H9 (cell line): Measurements from ENCODE around the gene FLT1. TPM values are rescaled to one million over a fixed set of nuclear protein-coding genes. Genes with fewer than 3 reads are reported as not detected.
A peak's percentile ranks its signal among the peaks of the same experiment; 100 is the strongest.

Experiments used
- DNase-seq: peaks from one replicate; pipeline ENCODE4 v3.0.0-alpha.2; 2017
- H2AFZ ChIP-seq: one replicate; pipeline ENCODE4 v1.6.1; 2013; ENCODE audit warnings: mild to moderate bottlenecking, low read length, control low read depth, moderate library complexity
- H2AK5ac ChIP-seq: 2 replicates; pipeline ENCODE4 v1.6.1; 2013; ENCODE audit warnings: low read length, control low read depth, mixed read lengths; ENCODE audit not compliant: insufficient read length
- H2BK120ac ChIP-seq: one replicate; pipeline ENCODE4 v1.6.1; 2013; ENCODE audit warnings: low read depth, mild to moderate bottlenecking, low read length, control low read depth, inconsistent platforms; ENCODE audit not compliant: poor library complexity, severe bottlenecking
- H2BK12ac ChIP-seq: 2 replicates; pipeline ENCODE4 v1.6.1; 2013; ENCODE audit warnings: low read length, control low read depth, mixed read lengths, low read depth; ENCODE audit not compliant: insufficient read length
- H2BK15ac ChIP-seq: 2 replicates; pipeline ENCODE4 v1.6.1; 2013; ENCODE audit warnings: low read depth, low read length, control low read depth
- H2BK20ac ChIP-seq: one replicate; pipeline ENCODE4 v1.6.1; 2013; ENCODE audit warnings: low read depth, mild to moderate bottlenecking, low read length, control low read depth, inconsistent platforms; ENCODE audit not compliant: poor library complexity, severe bottlenecking
- H2BK5ac ChIP-seq: 2 replicates; pipeline ENCODE4 v1.6.1; 2013; ENCODE audit warnings: low read length, control low read depth, mixed read lengths; ENCODE audit not compliant: insufficient read length
- H3K14ac ChIP-seq: 2 replicates; pipeline ENCODE4 v1.6.1; 2013; ENCODE audit warnings: low read length, control low read depth; ENCODE audit not compliant: insufficient read depth
- H3K18ac ChIP-seq: 2 replicates; pipeline ENCODE4 v1.6.1; 2013; ENCODE audit warnings: low read depth, mild to moderate bottlenecking, mixed read lengths, low read length, control low read depth; ENCODE audit not compliant: insufficient read length
- H3K23ac ChIP-seq: 2 replicates; pipeline ENCODE4 v1.6.1; 2013; ENCODE audit warnings: low read length, control low read depth, mixed read lengths, low read depth; ENCODE audit not compliant: insufficient read length
- H3K23me2 ChIP-seq: 2 replicates; pipeline ENCODE4 v1.6.1; 2013; ENCODE audit warnings: low read depth, mild to moderate bottlenecking, mixed read lengths, low read length, control low read depth; ENCODE audit not compliant: insufficient read length, poor library complexity, severe bottlenecking
- H3K27ac ChIP-seq: 2 replicates; pipeline ENCODE4 v1.5.1; 2013; ENCODE audit warnings: low read length, control low read depth, mixed read lengths, low read depth; ENCODE audit not compliant: insufficient read length
- H3K27me3 ChIP-seq: 2 replicates; pipeline ENCODE4 v1.6.1; 2013; ENCODE audit warnings: low read length, control low read depth, inconsistent platforms; ENCODE audit not compliant: insufficient read depth
- H3K4ac ChIP-seq: 2 replicates; pipeline ENCODE4 v1.6.1; 2013; ENCODE audit warnings: low read depth, mild to moderate bottlenecking, control low read depth, inconsistent platforms, low read length, moderate library complexity
- H3K4me1 ChIP-seq: 2 replicates; pipeline ENCODE4 v1.6.1; 2013; ENCODE audit warnings: low read length, control low read depth, inconsistent platforms; ENCODE audit not compliant: insufficient read depth
- H3K4me2 ChIP-seq: 2 replicates; pipeline ENCODE4 v1.6.1; 2013; ENCODE audit warnings: low read length, control low read depth, mixed read lengths; ENCODE audit not compliant: insufficient read length, insufficient read depth
- H3K56ac ChIP-seq: 2 replicates; pipeline ENCODE4 v1.6.1; 2013; ENCODE audit warnings: low read depth, mild to moderate bottlenecking, mixed read lengths, low read length, control low read depth; ENCODE audit not compliant: insufficient read length
- H3K79me1 ChIP-seq: 2 replicates; pipeline ENCODE4 v1.6.1; 2013; ENCODE audit warnings: low read depth, mild to moderate bottlenecking, moderate library complexity, low read length, control low read depth, inconsistent platforms; ENCODE audit not compliant: insufficient read depth, poor library complexity, severe bottlenecking
- H3K79me2 ChIP-seq: 2 replicates; pipeline ENCODE4 v1.6.1; 2013; ENCODE audit warnings: low read length, control low read depth, inconsistent platforms; ENCODE audit not compliant: insufficient read depth
- H3K9ac ChIP-seq: 2 replicates; pipeline ENCODE4 v1.6.1; 2013; ENCODE audit warnings: low read length, control low read depth, mixed read lengths; ENCODE audit not compliant: insufficient read length; ENCODE audit errors: extremely low read depth
- H3K9me3 ChIP-seq: one replicate; pipeline ENCODE4 v1.6.1; 2013; ENCODE audit warnings: low read depth, low read length, inconsistent platforms; ENCODE audit not compliant: control insufficient read depth
- H3T11ph ChIP-seq: one replicate; pipeline ENCODE4 v1.6.1; 2013; ENCODE audit warnings: mild to moderate bottlenecking, low read length, control low read depth, inconsistent platforms
- H4K20me1 ChIP-seq: one replicate; pipeline ENCODE4 v1.6.1; 2013; ENCODE audit not compliant: control insufficient read depth, insufficient read length, insufficient read depth
- H4K5ac ChIP-seq: 2 replicates; pipeline ENCODE4 v1.6.1; 2013; ENCODE audit warnings: low read depth, mild to moderate bottlenecking, mixed read lengths, low read length, control low read depth; ENCODE audit not compliant: insufficient read length
- H4K8ac ChIP-seq: replicated peaks from 2 replicates; pipeline ENCODE4 v1.6.1; 2013; ENCODE audit warnings: low read length, control low read depth, mixed read lengths, low read depth; ENCODE audit not compliant: insufficient read length
- H4K91ac ChIP-seq: 2 replicates; pipeline ENCODE4 v1.6.1; 2013; ENCODE audit warnings: low read depth, mild to moderate bottlenecking, moderate library complexity, mixed read lengths, low read length, control low read depth; ENCODE audit not compliant: insufficient read length
- H3K27ac Mint-ChIP-seq, 3 experiments: 2 replicates in 2 of 3; 3 replicates in 1 of 3; pipeline ENCODE4 v1.8.0; 2020 to 2021; ENCODE audit warnings: mixed read lengths in 3 of 3, mild to moderate bottlenecking in 1 of 3, moderate library complexity in 1 of 3
- H3K27me3 Mint-ChIP-seq: 2 replicates; pipeline ENCODE4 v1.8.0; 2021; ENCODE audit warnings: low read depth, mild to moderate bottlenecking, moderate library complexity, mixed read lengths
- H3K36me3 Mint-ChIP-seq, 3 experiments: 2 replicates in 2 of 3; 3 replicates in 1 of 3; pipeline ENCODE4 v1.8.0; 2020 to 2021; ENCODE audit warnings: low read depth in 3 of 3, mixed read lengths in 3 of 3; ENCODE audit not compliant: insufficient read depth in 1 of 3
- H3K4me1 Mint-ChIP-seq, 2 experiments: 2 replicates each; pipeline ENCODE4 v1.8.0; 2020; ENCODE audit warnings: mixed read lengths in 2 of 2
- H3K4me3 Mint-ChIP-seq, 2 experiments: 2 replicates in 1 of 2; 3 replicates in 1 of 2; pipeline ENCODE4 v1.8.0; 2020 to 2021; ENCODE audit warnings: mild to moderate bottlenecking in 2 of 2, mixed read lengths in 2 of 2, moderate library complexity in 1 of 2
- H3K9me3 Mint-ChIP-seq, 2 experiments: 2 replicates in 1 of 2; 3 replicates in 1 of 2; pipeline ENCODE4 v1.8.0; 2020; ENCODE audit warnings: mild to moderate bottlenecking in 2 of 2, mixed read lengths in 2 of 2, moderate library complexity in 1 of 2
- WGBS: extraction: QIAGEN DNeasy Blood & Tissue Kit; methylation state at CpG from one replicate; pipeline ENCODE4 v1.1.7; 2013; ENCODE audit warnings: missing lambda C conversion rate, low lambda C conversion rate, mixed read lengths; ENCODE audit not compliant: insufficient read length; ENCODE audit errors: extremely low coverage; 5-methylcytosine and 5-hydroxymethylcytosine counted together
- total RNA-seq: library from RNA; stranded (reverse); gene quantifications from 2 replicates; pipeline ENCODE4 v1.2.1, GENCODE V29; 2021
- TF ChIP-seq, protein P1 (sequence below): fragments of 200-600 bp; sonication (generic); conservative IDR thresholded peaks from 3 replicates; pipeline ENCODE4 v1.8.0; 2021; ENCODE audit warnings: antibody characterized with exemption, mild to moderate bottlenecking

The FLT1 gene
- total RNA-seq, 1 experiment from 2014 or later, result 84.1 TPM

DNA sequence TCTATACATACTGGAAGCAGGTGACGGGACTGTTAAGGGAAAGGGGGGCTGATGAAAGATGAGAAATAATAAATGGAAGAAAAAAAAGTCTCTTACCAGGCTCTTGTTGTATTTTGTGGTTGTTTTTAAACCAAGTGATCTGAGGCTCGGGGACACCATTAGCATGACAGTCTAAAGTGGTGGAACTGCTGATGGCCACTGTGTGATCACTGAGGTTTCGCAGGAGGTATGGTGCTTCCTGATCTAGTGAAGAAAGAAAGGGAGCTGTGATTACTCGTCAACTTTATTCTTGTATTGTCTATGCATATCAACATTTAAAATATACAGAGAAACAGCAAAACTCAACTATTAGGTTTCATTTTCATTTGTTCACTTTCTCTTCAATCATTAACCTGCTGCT lies 110.1 kb downstream of the FLT1 start:
- H3K79me1 ChIP-seq, result no peaks in the 10 kb centered on the region
- H2BK15ac ChIP-seq, result no peak overlapping the region
- H2BK20ac ChIP-seq, result no peak overlapping the region
- no peak overlapping the region for H4K8ac ChIP-seq
- no peak overlapping the region for H2BK120ac ChIP-seq
- Mint-ChIP-seq H3K27ac (peak overlapping the region in 2 of 3 experiments; percentile 20 to 81; a peak in 5 of 7 replicates), H3K9me3 (no peaks in the 10 kb centered on the region), H3K27me3 (no peaks in the 10 kb centered on the region), H3K4me3 (no peak overlapping the region), H3K36me3 (peaks cover 20 to 54% (median 33%) of the 10 kb centered on the region in 3 experiments; a peak in 6 of 7 replicates), H3K4me1 (peaks cover 32 to 35% of the 10 kb centered on the region in 2 experiments)
- no peak overlapping the region for H3K23ac ChIP-seq
- no peaks in the 10 kb centered on the region for H3K4me1 ChIP-seq
- no peak overlapping the region for H3K4me2 ChIP-seq
- no peak overlapping the region for H3K18ac ChIP-seq
- H3K9me3 ChIP-seq, result no peaks in the 10 kb centered on the region
- no peak overlapping the region for H3K27ac ChIP-seq
- H2BK5ac ChIP-seq, result no peak overlapping the region
- H4K20me1 ChIP-seq, result no peaks in the 10 kb centered on the region
- H2AK5ac ChIP-seq, result no peak overlapping the region
- no peaks in the 10 kb centered on the region for H3K79me2 ChIP-seq
- H3T11ph ChIP-seq, result no peak overlapping the region
- H3K27me3 ChIP-seq, result no peaks in the 10 kb centered on the region
- H3K56ac ChIP-seq, result no peak overlapping the region
- no peak for DNase-seq
- no peaks in the 10 kb centered on the region for H3K23me2 ChIP-seq
- TF ChIP-seq, protein P1, sequence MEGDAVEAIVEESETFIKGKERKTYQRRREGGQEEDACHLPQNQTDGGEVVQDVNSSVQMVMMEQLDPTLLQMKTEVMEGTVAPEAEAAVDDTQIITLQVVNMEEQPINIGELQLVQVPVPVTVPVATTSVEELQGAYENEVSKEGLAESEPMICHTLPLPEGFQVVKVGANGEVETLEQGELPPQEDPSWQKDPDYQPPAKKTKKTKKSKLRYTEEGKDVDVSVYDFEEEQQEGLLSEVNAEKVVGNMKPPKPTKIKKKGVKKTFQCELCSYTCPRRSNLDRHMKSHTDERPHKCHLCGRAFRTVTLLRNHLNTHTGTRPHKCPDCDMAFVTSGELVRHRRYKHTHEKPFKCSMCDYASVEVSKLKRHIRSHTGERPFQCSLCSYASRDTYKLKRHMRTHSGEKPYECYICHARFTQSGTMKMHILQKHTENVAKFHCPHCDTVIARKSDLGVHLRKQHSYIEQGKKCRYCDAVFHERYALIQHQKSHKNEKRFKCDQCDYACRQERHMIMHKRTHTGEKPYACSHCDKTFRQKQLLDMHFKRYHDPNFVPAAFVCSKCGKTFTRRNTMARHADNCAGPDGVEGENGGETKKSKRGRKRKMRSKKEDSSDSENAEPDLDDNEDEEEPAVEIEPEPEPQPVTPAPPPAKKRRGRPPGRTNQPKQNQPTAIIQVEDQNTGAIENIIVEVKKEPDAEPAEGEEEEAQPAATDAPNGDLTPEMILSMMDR, result no peak
- WGBS, result no CpG with 5 or more reads among the region's 4 CpGs
- no peak overlapping the region for H3K9ac ChIP-seq
- no peak overlapping the region for H2AFZ ChIP-seq
- H2BK12ac ChIP-seq, result no peak overlapping the region
- no peak overlapping the region for H4K91ac ChIP-seq
- no peak overlapping the region for H4K5ac ChIP-seq
- no peak overlapping the region for H3K4ac ChIP-seq
- no peak overlapping the region for H3K14ac ChIP-seq
